Common myeloid progenitor, CD34-positive (primary cell): ENCODE results near the gene TM2D1.
A peak's percentile ranks its signal among the peaks of the same experiment; 100 is the strongest.
"Not testable (repeated sequence)": the region's sequence is repeated elsewhere in the genome, so short reads cannot be mapped to it uniquely, and the experiment has no call there.

Experiments
- CTCF ChIA-PET: fragments of 350-600 bp; sonication (Branson Sonifier 250); formaldehyde crosslinking; loops from one replicate; lab custom pipeline; 2021; ENCODE audit warnings: antibody characterized with exemption; lab: Charles Lee
- POLR2A ChIA-PET: fragments of 350-600 bp; sonication (Branson Sonifier 250); formaldehyde crosslinking; loops from one replicate; lab custom pipeline; 2021; ENCODE audit warnings: antibody characterized with exemption; lab: Charles Lee
- DNase-seq, 3 donors: peaks; one replicate each; pipeline versions ENCODE4 v3.0.0 to v3.0.0-alpha.2; 2013
- H3K27ac ChIP-seq, 2 experiments: 1 replicate in 1 of 2; 2 replicates in 1 of 2; pipeline ENCODE4 v1.7.0; 2013; ENCODE audit warnings: inconsistent platforms in 2 of 2, low read length in 2 of 2, mild to moderate bottlenecking in 2 of 2, low read depth in 1 of 2, moderate library complexity in 1 of 2; ENCODE audit not compliant: severe bottlenecking in 2 of 2, insufficient read depth in 1 of 2, poor library complexity in 1 of 2
- H3K27me3 ChIP-seq, 5 experiments: replicated peaks in 2 of 5; 1 replicate in 3 of 5; 2 replicates in 2 of 5; pipeline versions ENCODE4 v1.6.1 to v1.7.0; 2013; ENCODE audit warnings: low read length in 4 of 5, mild to moderate bottlenecking in 2 of 5, moderate library complexity in 2 of 5, inconsistent platforms in 1 of 5; ENCODE audit not compliant: insufficient read depth in 5 of 5, control insufficient read depth in 4 of 5
- H3K36me3 ChIP-seq, 4 experiments: 1 replicate in 2 of 4; 2 replicates in 2 of 4; pipeline versions ENCODE4 v1.6.1 to v1.7.0; 2013; ENCODE audit warnings: low read length in 3 of 4, control low read depth in 1 of 4, mild to moderate bottlenecking in 1 of 4; ENCODE audit not compliant: control insufficient read depth in 4 of 4, insufficient read depth in 4 of 4
- H3K4me1 ChIP-seq, 4 experiments: 1 replicate in 3 of 4; 2 replicates in 1 of 4; pipeline versions ENCODE4 v1.6.1 to v1.7.1; 2013; ENCODE audit warnings: low read length in 3 of 4, mild to moderate bottlenecking in 3 of 4, control low read depth in 1 of 4, inconsistent platforms in 1 of 4, moderate library complexity in 1 of 4; ENCODE audit not compliant: control insufficient read depth in 4 of 4, insufficient read depth in 4 of 4; ENCODE audit errors: control extremely low read depth in 1 of 4
- H3K4me3 ChIP-seq, 7 experiments: 1 replicate in 4 of 7; 2 replicates in 3 of 7; pipeline versions ENCODE4 v1.5.1 to v1.7.0; 2013; ENCODE audit warnings: mild to moderate bottlenecking in 7 of 7, low read length in 6 of 7, moderate library complexity in 6 of 7, inconsistent platforms in 2 of 7, low read depth in 2 of 7, control low read depth in 1 of 7; ENCODE audit not compliant: insufficient read depth in 4 of 7, control insufficient read depth in 1 of 7; ENCODE audit errors: extremely low read depth in 1 of 7
- H3K9me3 ChIP-seq, 5 experiments: 1 replicate in 4 of 5; 2 replicates in 1 of 5; pipeline versions ENCODE4 v1.6.1 to v1.7.1; 2013; ENCODE audit warnings: low read length in 4 of 5, mild to moderate bottlenecking in 2 of 5, inconsistent platforms in 1 of 5, low read depth in 1 of 5, moderate library complexity in 1 of 5; ENCODE audit not compliant: control insufficient read depth in 4 of 5, insufficient read depth in 2 of 5; ENCODE audit errors: control extremely low read depth in 1 of 5
- WGBS: methylation state at CpG from one replicate; pipeline ENCODE4 v1.1.5; 2013; ENCODE audit not compliant: insufficient coverage; 5-methylcytosine and 5-hydroxymethylcytosine counted together

The TM2D1 gene

DNA sequence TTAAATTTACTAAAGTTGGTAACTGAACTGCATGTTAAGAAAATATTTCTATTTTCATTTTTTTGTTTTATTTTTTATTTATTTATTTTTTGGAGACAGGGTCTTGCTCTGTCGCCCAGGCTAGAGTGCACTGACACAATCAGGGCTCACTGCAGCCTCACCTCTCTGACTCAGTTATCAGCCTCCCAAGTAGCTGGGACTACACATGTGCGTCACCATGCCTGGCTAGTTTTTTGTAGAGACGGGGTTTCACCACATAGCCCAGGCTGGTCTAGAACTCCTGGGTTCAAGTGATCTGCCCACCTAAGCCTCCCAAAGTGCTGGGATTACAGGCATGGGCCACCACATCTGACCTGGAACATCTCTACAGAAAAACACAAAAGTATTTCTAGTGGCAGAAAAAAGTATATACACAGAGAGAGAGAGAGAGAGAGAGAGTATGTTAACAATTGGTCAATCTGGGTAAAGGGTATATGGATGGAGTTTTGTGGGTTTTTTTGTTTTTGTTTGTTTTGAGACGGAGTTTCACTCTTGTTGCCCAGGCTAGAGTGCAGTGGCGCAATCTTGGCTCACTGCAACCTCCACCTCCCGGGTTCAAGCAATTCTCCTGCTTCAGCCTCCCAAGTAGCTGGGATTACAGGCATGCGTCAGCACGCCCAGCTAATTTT lies 5.8 kb downstream of the TM2D1 start:
- CTCF ChIA-PET, POLR2A ChIA-PET: not testable (repeated sequence)

GRCh38 chr1:61711969-61712368 lies 13.0 kb downstream of the TM2D1 start:
- Histone ChIP-seq H3K27ac (no peak overlapping the region), H3K4me1 (peaks cover 0 to 7% (median 3%) of the 10 kb centered on the region in 4 experiments), H3K36me3 (peaks cover 5 to 31% (median 15%) of the 10 kb centered on the region in 4 experiments), H3K27me3 (no peaks in the 10 kb centered on the region), H3K9me3 (no peaks in the 10 kb centered on the region), H3K4me3 (no peak overlapping the region)
- POLR2A ChIA-PET, result interaction anchor here (0.7 kb wide), 1 partner anchor 9 kb away, joined by 3 read pairs; no protein-coding TSS in a partner anchor
- no peak for DNase-seq
- CTCF ChIA-PET, result interaction anchor here (0.7 kb wide), 1 partner anchor 716 kb away, joined by 3 read pairs; no protein-coding TSS in a partner anchor

More for the DNA sequence above, 5.8 kb downstream of the TM2D1 start:
- not testable (repeated sequence) for H3K4me3 ChIP-seq, H3K4me1 ChIP-seq, H3K36me3 ChIP-seq, H3K9me3 ChIP-seq, DNase-seq, H3K27ac ChIP-seq, H3K27me3 ChIP-seq
- WGBS, result 100% methylated on average over 4 of the region's 8 CpGs

GRCh38 chr1:61711257-61711656 lies 13.7 kb downstream of the TM2D1 start:
- 100% methylated on average over 1 of the region's 4 CpGs for WGBS
- CTCF ChIA-PET, H3K4me3 ChIP-seq, H3K27ac ChIP-seq, H3K27me3 ChIP-seq, H3K9me3 ChIP-seq, H3K4me1 ChIP-seq, POLR2A ChIA-PET, DNase-seq: not testable (repeated sequence)
- H3K36me3 ChIP-seq, result peaks cover 6 to 31% (median 21%) of the 10 kb centered on the region in 4 experiments

DNA sequence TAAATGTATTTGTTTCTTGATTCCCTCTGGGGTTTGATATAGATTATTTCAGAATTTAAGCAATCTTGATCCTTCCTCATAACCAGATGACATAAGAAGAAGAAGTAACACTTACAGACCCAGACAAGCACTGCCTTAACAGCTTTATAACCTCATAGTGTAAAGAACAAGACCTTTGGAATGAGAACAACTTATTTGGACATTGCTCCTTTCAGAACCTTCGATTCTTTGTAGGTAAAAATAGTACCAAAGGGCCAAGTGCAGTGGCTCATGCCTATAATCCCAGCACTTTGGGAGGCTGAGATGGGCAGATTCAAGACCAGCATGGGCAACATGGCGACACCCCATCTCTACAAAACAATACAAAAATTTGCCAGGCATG lies 15.0 kb downstream of the TM2D1 start:
- DNase-seq, result no peak
- H3K4me3 ChIP-seq, result no peak overlapping the region
- ChIA-PET CTCF (no interaction called here), POLR2A (interaction anchor here (0.6 kb wide), 1 partner anchor 653 kb away, joined by 3 read pairs; no protein-coding TSS in a partner anchor)
- no peaks in the 10 kb centered on the region for H3K9me3 ChIP-seq
- no peak overlapping the region for H3K27ac ChIP-seq
- peaks cover 6 to 40% (median 28%) of the 10 kb centered on the region in 4 experiments for H3K36me3 ChIP-seq
- H3K27me3 ChIP-seq, result no peaks in the 10 kb centered on the region
- WGBS, result 100% methylated on average over 1 of the region's 2 CpGs
- H3K4me1 ChIP-seq, result peaks cover 0 to 7% (median 3%) of the 10 kb centered on the region in 4 experiments

DNA sequence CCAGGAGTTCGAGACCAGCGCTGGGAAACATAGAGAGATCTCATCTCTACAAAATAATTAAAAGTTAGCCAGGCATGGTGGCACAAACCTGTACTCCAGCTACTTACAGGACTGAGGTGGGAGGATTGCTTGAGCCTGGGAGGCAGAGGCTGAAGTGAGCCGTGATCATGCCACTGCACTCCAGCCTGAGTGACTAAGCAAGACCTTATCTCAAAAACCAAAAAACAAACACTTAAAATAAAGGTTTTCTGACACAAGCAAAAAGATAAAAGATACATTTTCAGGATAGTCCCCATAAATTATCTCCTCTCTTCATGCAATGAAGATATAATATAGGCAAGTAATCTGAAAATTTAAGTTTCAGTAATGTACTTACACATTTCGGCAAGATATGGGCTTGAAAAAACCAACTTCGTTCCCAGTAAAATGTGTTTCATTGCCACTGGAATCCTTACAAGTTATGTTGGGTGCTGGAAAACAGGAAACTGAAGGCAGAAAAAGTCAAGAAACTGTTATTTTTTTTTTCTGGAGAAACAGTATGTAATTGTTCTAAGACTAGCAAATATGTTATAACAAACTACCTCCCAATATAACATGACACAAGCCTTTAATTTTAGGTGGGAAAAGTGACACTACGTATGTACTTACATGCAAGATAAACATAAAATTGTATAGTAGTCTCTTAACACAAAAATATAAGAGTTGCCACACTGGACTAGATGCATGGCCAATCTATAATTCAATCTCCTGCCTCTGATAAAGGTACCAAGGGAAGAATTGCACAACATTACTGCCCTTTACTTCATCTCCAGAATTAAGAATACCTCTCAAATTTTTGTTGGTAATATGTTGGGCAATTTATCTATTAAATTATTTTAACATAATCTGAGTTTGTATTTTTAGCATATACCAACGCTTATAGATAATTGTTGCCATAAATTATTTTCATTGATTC lies 15.7 kb downstream of the TM2D1 start:
- WGBS, result 29% methylated on average over 1 of the region's 7 CpGs
- peak overlapping the region in 1 of 2 experiments; percentile 17 for H3K27ac ChIP-seq
- CTCF ChIA-PET, result no interaction called here
- no peak overlapping the region for H3K4me3 ChIP-seq
- POLR2A ChIA-PET, result interaction anchor here (0.6 kb wide), 1 partner anchor 653 kb away, joined by 3 read pairs; no protein-coding TSS in a partner anchor
- H3K36me3 ChIP-seq, result peaks cover 6 to 45% (median 34%) of the 10 kb centered on the region in 4 experiments
- DNase-seq, result peak; percentile 9 to 59 (median 48)
- peaks cover 0 to 7% (median 3%) of the 10 kb centered on the region in 4 experiments for H3K4me1 ChIP-seq
- no peaks in the 10 kb centered on the region for H3K9me3 ChIP-seq
- H3K27me3 ChIP-seq, result no peaks in the 10 kb centered on the region

DNA sequence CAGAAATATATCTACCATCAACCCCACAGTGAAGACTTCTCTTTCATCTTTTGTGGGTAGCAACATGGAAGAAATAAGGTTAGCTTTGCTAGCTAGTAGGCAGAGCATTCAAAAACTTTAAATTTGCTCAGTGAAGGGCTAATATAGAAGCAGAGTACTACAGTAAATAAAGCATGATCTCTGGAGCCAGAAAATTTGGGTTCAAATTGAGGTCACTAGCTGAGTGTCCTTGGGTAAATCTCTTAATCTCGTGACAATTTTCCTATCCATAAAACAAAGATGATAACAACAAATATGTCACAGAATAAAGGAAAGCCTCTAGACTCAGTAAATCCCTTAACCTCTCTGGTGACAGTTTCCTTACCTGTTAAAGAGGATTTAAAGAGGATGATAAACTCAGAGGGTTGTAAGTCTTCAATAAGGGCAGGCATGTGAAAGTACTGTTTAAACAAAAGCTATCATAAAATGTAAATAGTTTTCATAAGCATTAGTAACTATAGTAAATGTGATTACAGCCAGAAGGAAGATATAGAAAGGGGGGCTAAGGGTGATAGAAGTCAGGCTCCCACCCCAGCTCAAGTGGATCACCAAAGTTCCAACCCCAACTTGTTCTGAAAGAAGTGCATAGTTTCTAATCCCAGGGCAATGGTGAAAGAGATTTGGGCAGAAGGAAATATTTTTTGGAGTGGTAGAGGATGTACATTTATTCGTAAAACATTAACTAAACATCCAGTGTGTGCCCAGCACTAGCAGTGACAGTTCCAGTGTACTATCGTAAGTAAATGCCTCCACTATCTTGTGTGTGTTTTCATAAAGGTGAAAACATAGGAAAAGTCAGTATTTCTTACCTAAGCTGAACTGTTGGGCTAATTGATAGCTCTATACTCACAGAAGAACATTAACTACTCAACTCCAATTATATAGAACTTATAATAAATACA lies 24.8 kb downstream of the TM2D1 start:
- no peak for DNase-seq
- H3K27ac ChIP-seq, result no peak overlapping the region
- POLR2A ChIA-PET, result no interaction called here
- CTCF ChIA-PET, result interaction anchor here (0.6 kb wide), 1 partner anchor 418 kb away, joined by 4 read pairs; no protein-coding TSS in a partner anchor
- peaks cover 7 to 53% (median 34%) of the 10 kb centered on the region in 4 experiments for H3K36me3 ChIP-seq
- H3K4me1 ChIP-seq, result no peaks in the 10 kb centered on the region
- no CpG with 5 or more reads among the region's 3 CpGs for WGBS
- H3K4me3 ChIP-seq, result no peak overlapping the region
- H3K27me3 ChIP-seq, result no peaks in the 10 kb centered on the region
- no peaks in the 10 kb centered on the region for H3K9me3 ChIP-seq
